ENCODE results near the gene IFT25. TPM values are rescaled to one million over a fixed set of nuclear protein-coding genes. Genes with fewer than 3 reads are reported as not detected.

IFT25 gene
- total and polyA plus RNA-seq, 9 donors, result 22.4 to 30.3 (median 25.2) TPM

- no peak overlapping the region for H3K27ac ChIP-seq (ENCODE audit: low read length)
- no peak overlapping the region for H3K4me3 ChIP-seq (ENCODE audit: low read length)
- no peaks in the 10 kb centered on the region for H3K4me1 ChIP-seq (ENCODE audit: control insufficient read depth, insufficient read depth, low read length)
- DNase-seq, result no peak
- H3K27me3 ChIP-seq (ENCODE audit: control insufficient read depth, insufficient read depth, low read length), result no peaks in the 10 kb centered on the region
- WGBS (ENCODE audit: insufficient coverage), result 84% methylated on average over 5 of the region's 8 CpGs
- no peaks in the 10 kb centered on the region for H3K36me3 ChIP-seq (ENCODE audit: control insufficient read depth, insufficient read depth, low read length)
- no peaks in the 10 kb centered on the region for H3K9me3 ChIP-seq (replicated peaks; ENCODE audit: control insufficient read depth, low read depth, low read length)
Observed at GRCh38 chr1:53905509-53905908, 40.0 kb downstream of the IFT25 start.

DNA sequence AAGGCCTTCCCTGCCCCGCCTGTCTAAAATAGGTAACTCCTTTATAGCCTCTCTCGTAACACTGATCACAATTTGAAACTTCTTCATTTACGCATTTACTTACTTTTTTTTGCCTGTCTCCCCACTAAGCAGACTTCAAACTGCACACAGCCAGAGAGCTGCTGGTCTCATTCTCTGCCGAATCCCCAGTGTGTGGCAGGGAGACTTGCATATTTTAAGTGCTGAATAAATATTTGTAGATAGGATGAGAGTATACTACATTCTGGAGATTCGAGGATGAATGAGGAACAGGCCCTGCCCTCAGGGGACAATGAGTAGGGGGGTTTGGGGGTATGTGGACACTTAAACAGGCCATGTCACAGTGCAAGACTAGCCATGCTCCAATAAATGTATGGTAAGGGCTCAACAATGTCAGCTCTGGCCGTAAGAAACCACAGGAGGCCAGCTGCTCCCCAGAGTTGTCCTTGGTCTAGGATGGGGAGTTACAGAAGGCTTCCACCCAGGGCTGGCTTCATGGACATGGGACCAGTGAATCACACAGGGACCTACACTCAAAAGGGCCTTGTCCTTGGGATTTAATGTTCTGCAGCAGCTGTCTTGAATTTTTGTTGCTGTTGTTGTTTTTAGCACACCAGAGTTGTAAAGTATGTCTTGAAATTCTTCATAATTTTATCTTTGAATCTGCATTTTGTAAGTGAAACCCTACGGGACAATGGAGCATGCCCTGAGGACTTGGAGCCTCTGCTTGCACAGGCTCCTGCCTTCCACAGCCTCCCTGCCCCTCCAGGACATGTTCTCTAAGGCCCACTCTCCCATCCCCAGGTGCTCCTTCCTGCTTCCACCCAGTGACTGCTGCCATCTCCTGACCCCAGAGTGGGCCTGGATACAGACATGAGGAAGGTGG, 43.0 kb downstream of the IFT25 start:
- Histone ChIP-seq H3K27ac (ENCODE audit: low read length) (no peak overlapping the region), H3K36me3 (ENCODE audit: control insufficient read depth, insufficient read depth, low read length) (no peaks in the 10 kb centered on the region), H3K4me3 (ENCODE audit: low read length) (no peak overlapping the region), H3K27me3 (ENCODE audit: control insufficient read depth, insufficient read depth, low read length) (no peaks in the 10 kb centered on the region), H3K4me1 (ENCODE audit: control insufficient read depth, insufficient read depth, low read length) (peaks cover 8% of the 10 kb centered on the region), H3K9me3 (replicated peaks; ENCODE audit: control insufficient read depth, low read depth, low read length) (no peaks in the 10 kb centered on the region)
- WGBS (ENCODE audit: insufficient coverage), result 65% methylated on average over 4 of the region's 7 CpGs
- no peak for DNase-seq

DNA sequence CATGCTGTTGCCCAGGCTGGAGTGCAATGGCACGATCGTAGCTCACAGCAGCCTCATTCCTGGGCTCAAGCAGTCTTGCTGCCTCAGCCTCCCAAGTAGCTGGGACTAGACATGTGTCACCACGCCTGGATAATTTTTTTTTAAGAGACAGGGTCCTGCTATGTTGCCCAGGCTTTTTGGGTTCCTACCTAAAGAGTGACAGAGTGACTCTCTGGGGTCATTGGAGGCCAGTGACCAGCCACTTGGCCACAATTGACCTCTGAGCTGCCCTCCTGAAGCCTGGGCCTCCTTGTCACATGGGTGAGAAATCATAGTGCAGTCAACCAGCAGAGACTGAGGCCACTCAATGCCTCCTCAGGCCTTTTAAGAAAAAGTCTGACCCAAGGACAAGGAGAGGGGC, 45.8 kb downstream of the IFT25 start:
- 87% methylated on average over 3 of the region's 3 CpGs for WGBS (ENCODE audit: insufficient coverage)
- Histone ChIP-seq H3K27ac (ENCODE audit: low read length) (no peak overlapping the region), H3K4me1 (ENCODE audit: control insufficient read depth, insufficient read depth, low read length) (peaks cover 11% of the 10 kb centered on the region), H3K36me3 (ENCODE audit: control insufficient read depth, insufficient read depth, low read length) (no peaks in the 10 kb centered on the region), H3K9me3 (replicated peaks; ENCODE audit: control insufficient read depth, low read depth, low read length) (no peaks in the 10 kb centered on the region), H3K4me3 (ENCODE audit: low read length) (no peak overlapping the region), H3K27me3 (ENCODE audit: control insufficient read depth, insufficient read depth, low read length) (no peaks in the 10 kb centered on the region)
- DNase-seq, result no peak

GRCh38 chr1:53899206-53899628, 46.3 kb downstream of the IFT25 start:
- Histone ChIP-seq H3K27me3 (ENCODE audit: control insufficient read depth, insufficient read depth, low read length) (no peaks in the 10 kb centered on the region), H3K9me3 (replicated peaks; ENCODE audit: control insufficient read depth, low read depth, low read length) (no peaks in the 10 kb centered on the region), H3K36me3 (ENCODE audit: control insufficient read depth, insufficient read depth, low read length) (no peaks in the 10 kb centered on the region), H3K4me1 (ENCODE audit: control insufficient read depth, insufficient read depth, low read length) (peaks cover 11% of the 10 kb centered on the region), H3K4me3 (ENCODE audit: low read length) (no peak overlapping the region), H3K27ac (ENCODE audit: low read length) (no peak overlapping the region)
- peak; percentile 60 for DNase-seq
- WGBS (ENCODE audit: insufficient coverage), result no CpG with 5 or more reads among the region's 2 CpGs

DNA sequence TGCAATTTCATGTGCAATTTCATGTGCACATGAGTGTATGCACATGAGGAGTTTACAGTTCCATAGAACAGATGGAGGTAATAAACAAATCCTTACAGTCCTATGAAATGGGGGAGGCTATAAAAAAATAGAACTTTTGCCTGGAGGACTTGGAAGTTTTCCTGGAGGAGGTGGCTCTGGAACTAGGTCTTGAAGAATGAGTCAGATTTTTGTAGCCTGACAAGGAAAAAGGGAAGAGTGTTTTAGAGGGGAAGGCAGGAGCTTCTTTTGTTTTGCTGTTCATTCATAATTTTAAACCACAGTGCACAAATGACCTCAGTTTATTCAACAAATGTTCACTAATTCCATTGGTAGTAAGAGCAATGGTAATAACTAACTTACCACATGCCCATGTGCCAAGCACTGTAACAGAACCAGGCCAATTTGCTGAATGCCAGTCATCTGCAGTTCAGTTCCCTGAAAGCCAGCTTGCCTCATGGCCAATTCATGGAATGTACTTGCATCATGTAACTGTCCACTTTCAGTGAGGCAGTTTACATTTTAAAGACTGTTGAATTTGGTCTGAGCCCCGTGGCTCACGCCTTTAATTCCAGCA, 48.8 kb downstream of the IFT25 start:
- peak; percentile 84 for DNase-seq
- WGBS (ENCODE audit: insufficient coverage), result no CpG with 5 or more reads among the region's 2 CpGs
- peaks cover 2% of the 10 kb centered on the region for H3K27me3 ChIP-seq (ENCODE audit: control insufficient read depth, insufficient read depth, low read length)

GRCh38 chr1:53895421-53895820, 50.1 kb downstream of the IFT25 start:
- no peak for DNase-seq
- H3K4me3 ChIP-seq (ENCODE audit: low read length), result no peak overlapping the region
- peaks cover 13% of the 10 kb centered on the region for H3K4me1 ChIP-seq (ENCODE audit: control insufficient read depth, insufficient read depth, low read length)
- H3K27me3 ChIP-seq (ENCODE audit: control insufficient read depth, insufficient read depth, low read length), result peaks cover 2% of the 10 kb centered on the region
- 76% methylated on average over 6 of the region's 6 CpGs for WGBS (ENCODE audit: insufficient coverage)
- H3K27ac ChIP-seq (ENCODE audit: low read length), result no peak overlapping the region
- no peaks in the 10 kb centered on the region for H3K9me3 ChIP-seq (replicated peaks; ENCODE audit: control insufficient read depth, low read depth, low read length)
- H3K36me3 ChIP-seq (ENCODE audit: control insufficient read depth, insufficient read depth, low read length), result no peaks in the 10 kb centered on the region

More for the DNA sequence above, 48.8 kb downstream of the IFT25 start:
- no peak overlapping the region for H3K4me3 ChIP-seq (ENCODE audit: low read length)
- no peaks in the 10 kb centered on the region for H3K36me3 ChIP-seq (ENCODE audit: control insufficient read depth, insufficient read depth, low read length)
- H3K4me1 ChIP-seq (ENCODE audit: control insufficient read depth, insufficient read depth, low read length), result peaks cover 11% of the 10 kb centered on the region
- H3K9me3 ChIP-seq (replicated peaks; ENCODE audit: control insufficient read depth, low read depth, low read length), result no peaks in the 10 kb centered on the region
- peak overlapping the region; percentile 55 for H3K27ac ChIP-seq (ENCODE audit: low read length)

GRCh38 chr1:53894644-53895043, 50.9 kb downstream of the IFT25 start:
- 86% methylated on average over 5 of the region's 5 CpGs for WGBS (ENCODE audit: insufficient coverage)
- H3K4me3 ChIP-seq (ENCODE audit: low read length), result no peak overlapping the region
- H3K27me3 ChIP-seq (ENCODE audit: control insufficient read depth, insufficient read depth, low read length), result peaks cover 2% of the 10 kb centered on the region
- DNase-seq, result no peak
- H3K9me3 ChIP-seq (replicated peaks; ENCODE audit: control insufficient read depth, low read depth, low read length), result no peaks in the 10 kb centered on the region
- peaks cover 14% of the 10 kb centered on the region for H3K4me1 ChIP-seq (ENCODE audit: control insufficient read depth, insufficient read depth, low read length)
- no peak overlapping the region for H3K27ac ChIP-seq (ENCODE audit: low read length)
- H3K36me3 ChIP-seq (ENCODE audit: control insufficient read depth, insufficient read depth, low read length), result no peaks in the 10 kb centered on the region

DNA sequence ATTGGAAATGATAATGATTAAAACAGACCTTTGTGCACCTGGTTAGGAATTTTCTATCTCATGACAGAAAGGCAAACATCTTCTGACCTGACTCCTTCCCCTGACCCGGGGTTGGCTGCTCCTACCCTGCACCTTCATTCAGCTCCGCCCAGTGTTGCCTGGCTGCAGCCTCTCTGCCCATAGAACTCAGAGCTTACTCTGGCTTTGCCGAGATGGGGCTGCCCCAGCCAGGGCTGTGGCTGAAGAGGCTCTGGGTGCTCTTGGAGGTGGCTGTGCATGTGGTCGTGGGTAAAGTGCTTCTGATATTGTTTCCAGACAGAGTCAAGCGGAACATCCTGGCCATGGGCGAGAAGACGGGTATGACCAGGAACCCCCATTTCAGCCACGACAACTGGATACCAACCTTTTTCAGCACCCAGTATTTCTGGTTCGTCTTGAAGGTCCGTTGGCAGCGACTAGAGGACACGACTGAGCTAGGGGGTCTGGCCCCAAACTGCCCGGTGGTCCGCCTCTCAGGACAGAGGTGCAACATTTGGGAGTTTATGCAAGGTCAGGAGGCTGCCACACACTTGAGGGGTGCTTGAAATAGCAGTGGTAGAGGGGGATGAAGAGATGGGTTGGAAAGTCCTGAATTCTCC, 51.4 kb downstream of the IFT25 start, which contains the start of gene DIO1:
Gene DIO1, plus strand, starts transcription at position 189 of the 638 bp plus-strand sequence. Its CDS starts 24 bp downstream, at position 213.
- 76% methylated on average over 13 of the region's 14 CpGs for WGBS (ENCODE audit: insufficient coverage)
- Histone ChIP-seq H3K9me3 (replicated peaks; ENCODE audit: control insufficient read depth, low read depth, low read length) (no peaks in the 10 kb centered on the region), H3K27ac (ENCODE audit: low read length) (no peak within 1 kb of the TSS), H3K36me3 (ENCODE audit: control insufficient read depth, insufficient read depth, low read length) (no peaks in the 10 kb centered on the region), H3K4me1 (ENCODE audit: control insufficient read depth, insufficient read depth, low read length) (peaks cover 16% of the 10 kb centered on the region), H3K27me3 (ENCODE audit: control insufficient read depth, insufficient read depth, low read length) (peaks cover 2% of the 10 kb centered on the region), H3K4me3 (ENCODE audit: low read length) (no peak within 1 kb of the TSS)
- DNase-seq, result no peak

- DNase-seq, result peak; percentile 62
- H3K36me3 ChIP-seq (ENCODE audit: control insufficient read depth, insufficient read depth, low read length), result no peaks in the 10 kb centered on the region
- WGBS (ENCODE audit: insufficient coverage), result 40% methylated on average over 1 of the region's 5 CpGs
- no peaks in the 10 kb centered on the region for H3K9me3 ChIP-seq (replicated peaks; ENCODE audit: control insufficient read depth, low read depth, low read length)
- peaks cover 2% of the 10 kb centered on the region for H3K27me3 ChIP-seq (ENCODE audit: control insufficient read depth, insufficient read depth, low read length)
- no peak overlapping the region for H3K4me3 ChIP-seq (ENCODE audit: low read length)
- H3K27ac ChIP-seq (ENCODE audit: low read length), result peak overlapping the region; percentile 29
- peaks cover 13% of the 10 kb centered on the region for H3K4me1 ChIP-seq (ENCODE audit: control insufficient read depth, insufficient read depth, low read length)
Observed at GRCh38 chr1:53892911-53893310, 52.6 kb downstream of the IFT25 start.

- Histone ChIP-seq H3K9me3 (replicated peaks; ENCODE audit: control insufficient read depth, low read depth, low read length) (no peaks in the 10 kb centered on the region), H3K27me3 (ENCODE audit: control insufficient read depth, insufficient read depth, low read length) (peaks cover 2% of the 10 kb centered on the region), H3K27ac (ENCODE audit: low read length) (no peak overlapping the region), H3K4me1 (ENCODE audit: control insufficient read depth, insufficient read depth, low read length) (peaks cover 9% of the 10 kb centered on the region), H3K36me3 (ENCODE audit: control insufficient read depth, insufficient read depth, low read length) (no peaks in the 10 kb centered on the region), H3K4me3 (ENCODE audit: low read length) (no peak overlapping the region)
- no CpG with 5 or more reads among the region's 2 CpGs for WGBS (ENCODE audit: insufficient coverage)
- DNase-seq, result no peak
Observed at GRCh38 chr1:53891678-53892077, 53.8 kb downstream of the IFT25 start.
